HG03159 (cell line): ENCODE data around the gene FAM174B.

Experiments used
- ATAC-seq: cut with Tn5 transposase; IDR thresholded peaks from one replicate; pipeline ENCODE4 v1.9.1; 2021; ENCODE audit warnings: mild to moderate bottlenecking, moderate library complexity; ENCODE audit not compliant: unreplicated experiment

The FAM174B gene

DNA sequence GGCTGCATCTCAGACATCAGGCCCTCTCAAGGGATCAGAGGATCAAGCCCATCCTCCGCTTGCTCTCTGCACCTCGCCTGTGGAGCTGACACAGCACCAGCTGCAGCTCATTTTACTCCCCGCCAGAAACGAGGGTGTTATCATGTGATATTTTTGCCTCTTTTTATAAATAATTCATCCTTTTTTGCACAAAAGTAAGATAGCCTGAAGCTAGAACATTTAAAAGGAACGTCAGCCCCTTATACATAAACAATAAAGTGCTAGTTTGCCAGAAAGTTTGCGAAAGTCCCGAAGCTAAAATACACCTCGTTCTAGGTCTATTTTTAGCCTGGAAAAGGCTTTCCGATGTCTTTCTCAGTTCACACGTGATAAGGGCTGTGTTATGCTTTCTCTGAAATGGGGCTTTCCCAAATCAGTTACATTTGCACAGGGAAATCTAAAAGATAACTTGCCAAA, 9.6 kb upstream of the FAM174B start:
- no peak for ATAC-seq

DNA sequence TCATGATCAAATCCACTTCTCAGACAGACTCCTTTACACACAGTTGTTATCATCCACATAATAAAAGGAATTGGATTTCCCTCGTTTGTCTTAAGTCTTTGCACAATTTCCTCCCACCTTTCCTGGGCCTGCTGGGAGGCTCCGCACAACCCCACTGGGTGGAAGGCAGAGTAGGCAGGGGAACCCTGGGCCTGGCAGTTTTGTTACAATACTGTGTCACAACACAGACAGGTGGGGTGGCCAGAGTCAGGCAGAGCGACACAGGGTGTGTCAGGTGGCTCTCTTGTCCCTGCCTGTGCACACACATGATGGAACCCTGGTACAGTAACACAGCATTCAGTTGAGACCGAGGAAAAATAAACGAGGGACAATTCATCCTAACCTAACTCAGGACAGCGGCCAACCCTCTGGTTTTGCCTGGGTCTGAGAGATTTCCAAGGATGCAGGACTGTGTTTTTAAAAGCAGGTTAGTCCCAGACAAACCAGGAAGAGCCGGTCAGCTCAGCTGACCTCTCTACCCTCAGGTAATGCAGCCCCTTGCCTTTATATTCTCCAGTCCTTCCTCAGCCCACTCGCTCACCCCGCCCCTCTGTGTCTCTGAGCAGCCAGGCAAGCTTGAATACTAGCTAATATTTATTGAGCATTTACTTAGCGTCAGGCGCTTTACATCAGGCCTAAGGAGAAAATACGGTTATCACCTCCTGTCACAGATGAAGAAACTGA, 8.8 kb upstream of the FAM174B start:
- no peak for ATAC-seq

DNA sequence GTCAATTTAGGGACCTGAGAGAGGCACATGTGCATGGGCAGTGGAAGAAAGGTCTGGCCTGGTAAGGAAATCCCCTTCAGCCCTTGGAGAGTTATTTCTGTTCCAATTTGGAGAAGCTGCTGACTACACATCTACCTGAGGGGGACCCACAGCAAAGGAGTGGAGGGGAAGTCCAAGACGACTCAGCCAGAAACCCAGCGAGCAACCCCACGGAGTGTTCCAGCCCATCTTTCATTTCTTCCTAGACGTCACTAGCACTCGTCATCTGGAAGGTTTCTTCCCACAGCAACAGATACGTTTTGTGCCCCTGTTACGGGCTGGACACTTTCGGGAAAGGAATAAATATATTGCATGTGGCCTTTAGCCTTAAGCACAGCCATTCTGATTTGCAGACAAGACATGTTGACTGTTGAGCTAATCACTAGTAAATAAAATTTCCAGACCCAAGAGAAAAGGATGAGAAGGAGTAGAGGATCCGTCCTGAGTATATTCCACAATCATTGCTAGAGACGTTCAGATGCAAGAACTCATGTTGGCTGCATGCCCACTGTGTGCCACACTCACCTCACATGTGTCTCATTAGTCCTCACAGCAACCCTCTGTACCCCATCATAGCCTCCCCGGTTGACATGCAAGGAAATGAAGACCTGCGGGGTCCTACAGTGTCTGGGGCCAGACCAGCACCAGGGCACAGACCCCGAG, 7.8 kb upstream of the FAM174B start:
- no peak for ATAC-seq

DNA sequence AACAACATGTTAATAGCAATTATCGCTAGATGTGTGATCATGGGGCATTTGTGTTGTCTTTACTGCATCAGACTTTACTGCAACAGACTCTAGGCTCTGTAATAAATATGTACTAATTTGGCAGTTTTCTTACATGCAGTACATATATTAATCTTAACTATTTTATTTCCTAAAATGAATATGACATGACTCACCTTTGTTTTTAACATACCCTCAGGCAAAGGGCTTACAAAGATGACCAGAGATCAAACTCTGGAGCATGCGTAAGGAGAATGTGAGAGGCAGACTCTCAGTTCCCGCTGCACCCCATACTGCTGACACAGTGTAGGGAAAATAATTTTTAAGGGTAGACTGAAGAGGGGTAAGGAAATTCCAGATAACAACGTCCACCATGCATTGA, 7.2 kb upstream of the FAM174B start:
- no peak for ATAC-seq

DNA sequence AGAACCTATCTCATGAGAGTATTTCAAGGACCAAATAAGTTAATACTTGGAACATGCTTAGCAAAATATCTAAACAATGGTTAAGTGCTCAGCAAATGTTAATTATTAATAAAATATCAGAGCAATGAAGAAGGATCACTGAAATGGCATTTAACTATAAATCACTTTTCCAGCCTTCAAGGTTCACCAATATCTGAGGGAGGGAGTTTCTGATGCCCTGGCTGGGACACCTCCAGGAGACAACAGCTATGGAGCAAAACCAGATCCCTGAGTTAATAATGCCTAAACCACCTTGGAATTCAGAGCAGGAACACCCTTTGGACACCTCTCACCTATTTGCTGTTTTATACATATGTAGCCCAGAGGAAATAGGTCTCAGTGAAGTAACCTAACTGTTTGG, 6.4 kb upstream of the FAM174B start:
- no peak for ATAC-seq

DNA sequence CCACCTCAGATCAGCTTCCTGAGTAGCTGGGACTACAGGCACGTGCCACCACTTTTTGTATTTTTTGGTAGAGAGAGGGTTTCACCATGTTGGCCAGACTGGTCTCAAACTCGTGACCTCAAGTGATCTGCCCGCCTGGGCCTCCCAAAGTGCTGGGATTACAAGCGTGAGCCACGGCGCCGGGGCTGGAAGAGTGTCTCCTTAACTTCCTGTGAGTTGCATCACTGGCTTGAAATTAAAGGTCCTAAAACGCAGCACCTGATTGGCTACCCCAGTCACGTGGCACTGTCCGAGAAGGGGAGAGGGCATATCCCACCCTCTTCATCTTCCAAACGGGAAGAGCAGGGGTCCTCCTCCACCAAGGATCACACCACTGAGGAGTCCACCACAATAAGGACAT, 5.5 kb upstream of the FAM174B start:
- ATAC-seq = no peak

DNA sequence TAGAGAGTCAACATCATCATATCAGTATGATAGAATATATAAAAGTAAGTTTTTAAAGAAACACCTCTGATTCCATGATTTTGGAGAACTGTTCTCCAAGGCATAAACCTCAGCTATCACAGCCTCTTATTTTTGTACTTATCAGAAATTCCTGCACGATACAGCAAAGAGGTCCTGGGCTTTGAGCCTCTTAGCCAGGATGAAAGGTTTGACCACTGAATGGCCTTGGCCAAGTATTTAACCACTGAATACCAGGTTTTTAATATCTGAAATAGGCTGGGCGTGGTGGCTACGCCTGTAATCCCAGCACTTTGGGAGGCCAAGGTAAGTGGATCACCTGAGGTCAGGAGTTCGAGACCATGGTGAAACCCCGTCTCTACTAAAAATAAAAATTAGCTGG, 1.9 kb upstream of the FAM174B start:
- no peak for ATAC-seq

DNA sequence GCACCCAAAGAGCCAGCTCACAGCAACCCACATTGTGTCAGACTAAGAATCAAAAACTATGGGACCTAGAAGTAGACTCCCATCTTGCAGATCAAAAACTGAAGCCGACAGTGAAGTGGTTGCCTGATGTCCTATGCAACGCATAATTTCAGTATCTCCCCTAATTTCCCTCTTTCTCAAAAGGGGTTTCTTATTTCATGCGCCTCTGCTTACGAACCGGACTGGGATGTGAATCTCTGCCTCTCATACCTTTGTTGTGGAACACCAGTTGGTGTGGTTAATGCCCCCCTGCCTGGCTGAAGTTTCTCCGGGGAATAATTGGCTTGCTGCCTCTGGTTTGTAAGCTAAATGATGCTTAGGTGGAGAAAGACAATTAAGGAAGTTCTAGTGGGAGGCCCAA, 514 bp upstream of the FAM174B start:
- no peak for ATAC-seq

DNA sequence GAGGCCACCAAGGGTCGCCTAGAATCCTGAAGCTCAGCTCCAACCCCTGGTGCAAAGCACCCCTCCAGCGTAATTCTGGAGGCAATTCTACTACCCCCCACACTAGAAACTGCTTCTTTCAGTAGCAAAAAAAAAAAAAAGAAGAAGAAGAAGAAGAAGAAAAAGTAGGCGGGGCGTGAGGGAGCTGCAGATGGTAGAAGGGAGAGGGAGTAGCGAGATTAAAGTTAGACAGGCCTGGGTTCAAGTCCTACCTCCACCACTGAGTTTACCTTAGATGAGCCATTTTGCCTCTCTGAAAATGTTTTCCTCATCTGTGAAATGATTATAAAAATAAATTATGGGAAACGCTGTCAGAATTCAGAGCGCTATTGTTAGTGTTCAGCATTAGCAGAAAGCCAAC, 913 bp downstream of the FAM174B start:
- no peak for ATAC-seq

DNA sequence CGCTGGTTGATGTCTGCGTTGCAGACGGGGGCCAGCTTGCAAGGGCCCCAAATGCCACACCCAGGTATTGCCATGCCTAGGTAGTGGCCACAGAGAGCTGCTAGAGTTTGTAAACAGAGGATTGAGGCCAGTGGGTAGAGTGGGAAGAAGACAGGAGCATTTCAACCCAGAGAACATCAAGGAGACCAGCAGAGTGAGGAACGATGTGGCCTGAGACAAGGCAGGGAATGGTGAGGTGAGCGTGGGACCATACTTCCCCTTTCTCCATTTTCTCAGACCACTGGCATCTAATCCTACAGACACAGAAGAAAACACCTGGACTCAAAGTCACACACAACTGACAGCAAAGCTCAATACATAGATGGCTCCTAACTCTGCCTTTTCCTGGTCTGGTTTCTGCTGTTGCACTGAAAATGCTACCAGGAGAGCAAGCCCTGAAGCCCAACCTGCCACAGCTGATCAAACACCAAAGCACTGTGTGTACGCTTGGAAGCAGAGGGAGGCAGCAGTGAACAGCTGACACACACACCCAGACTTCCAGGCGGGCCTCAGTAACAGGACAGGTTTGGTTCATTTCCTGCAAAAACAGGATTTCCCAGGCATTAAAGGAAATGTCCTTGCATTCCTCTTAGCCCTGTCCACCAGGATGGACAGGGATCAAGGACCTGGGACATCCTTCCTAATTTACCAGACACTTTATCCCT, 1.6 kb downstream of the FAM174B start:
- ATAC-seq = no peak

DNA sequence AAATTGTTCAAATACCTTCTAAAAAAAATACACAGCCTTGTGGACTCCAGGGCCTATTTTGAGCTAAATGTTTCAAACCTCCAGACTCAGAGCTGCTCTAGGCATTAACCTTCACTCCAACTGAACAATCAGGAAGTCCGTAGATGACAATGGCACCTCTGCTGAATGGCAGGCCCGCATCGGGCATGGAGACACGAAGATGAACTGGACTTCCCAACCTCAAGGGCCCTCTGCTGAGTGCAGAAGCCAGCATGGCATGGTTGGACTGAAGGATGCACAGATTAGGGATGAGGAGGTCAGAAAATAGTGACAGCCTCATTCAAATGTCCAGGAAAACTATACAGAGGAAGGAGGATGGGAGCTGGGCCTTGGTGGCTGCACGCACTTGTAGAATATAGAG, 2.2 kb downstream of the FAM174B start:
- ATAC-seq = no peak

DNA sequence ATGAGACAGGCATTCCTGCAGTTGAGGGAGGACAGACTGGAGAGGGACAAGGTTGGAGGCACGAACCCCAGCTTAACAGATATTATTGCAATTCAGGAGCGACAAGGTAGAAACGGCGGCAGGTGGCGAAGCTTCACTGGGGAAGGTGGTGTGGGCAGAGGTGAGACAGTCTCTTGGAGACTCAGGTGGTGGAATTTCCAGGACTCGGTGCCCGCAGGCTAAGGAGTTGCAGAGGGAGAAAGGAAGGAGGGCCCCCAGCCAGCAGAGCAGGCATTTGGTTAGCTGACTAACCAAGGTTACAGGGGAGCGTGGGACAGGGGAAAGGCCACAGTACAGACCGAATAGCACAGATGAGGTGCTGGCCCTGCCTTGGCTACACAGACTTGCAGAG, 3.0 kb downstream of the FAM174B start:
- ATAC-seq = no peak

DNA sequence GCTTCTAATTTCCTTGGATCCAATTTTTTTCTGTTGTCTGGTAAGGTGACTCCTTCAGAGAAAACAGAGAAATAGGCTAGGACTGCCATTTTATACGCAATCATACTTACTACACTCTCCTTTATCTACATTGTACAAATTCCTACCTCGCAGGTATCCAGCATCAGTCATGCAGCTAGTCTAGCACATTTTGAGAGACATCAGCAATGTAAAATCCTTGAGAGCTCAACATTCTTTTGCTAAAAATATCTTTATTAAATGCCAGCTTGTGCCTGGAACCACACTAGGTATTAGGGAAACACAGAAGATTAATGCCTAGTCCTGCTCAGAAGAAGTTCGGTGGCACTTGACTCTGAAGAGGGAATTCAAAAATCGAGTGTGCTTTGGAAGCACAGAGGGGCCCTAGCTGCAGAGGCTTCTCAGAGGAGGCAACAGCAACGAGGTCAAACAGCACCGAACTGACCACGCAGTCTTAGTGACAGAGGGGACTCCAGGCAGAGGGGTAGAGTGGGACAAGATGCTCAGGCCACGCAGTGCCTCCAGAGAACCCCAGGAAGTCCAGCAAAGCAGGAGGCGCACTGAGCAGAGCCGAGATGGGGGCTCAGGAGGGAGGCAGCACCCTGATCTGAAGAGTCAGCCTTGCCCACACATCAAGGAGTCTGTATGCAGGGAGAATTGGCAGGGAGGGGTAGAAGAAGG, 3.5 kb downstream of the FAM174B start:
- ATAC-seq = no peak

DNA sequence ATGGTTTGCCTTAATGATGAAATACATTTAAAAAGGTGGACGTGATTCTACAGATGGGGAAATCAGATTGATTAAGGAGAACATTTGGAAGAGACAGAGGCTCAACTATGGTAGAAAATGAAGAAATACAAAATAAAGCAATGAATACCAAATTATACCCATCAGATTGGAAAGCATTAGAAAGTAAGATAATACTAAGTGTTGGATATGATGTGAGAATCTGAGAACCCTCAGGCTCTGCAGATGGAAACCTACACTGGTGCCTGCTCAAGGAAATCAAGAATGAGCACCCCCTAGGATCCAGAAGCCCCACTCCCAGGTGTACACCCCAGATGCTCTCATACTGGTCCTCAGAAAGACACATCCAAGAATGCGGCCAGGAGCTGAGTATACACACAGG, 4.6 kb downstream of the FAM174B start:
- no peak for ATAC-seq

DNA sequence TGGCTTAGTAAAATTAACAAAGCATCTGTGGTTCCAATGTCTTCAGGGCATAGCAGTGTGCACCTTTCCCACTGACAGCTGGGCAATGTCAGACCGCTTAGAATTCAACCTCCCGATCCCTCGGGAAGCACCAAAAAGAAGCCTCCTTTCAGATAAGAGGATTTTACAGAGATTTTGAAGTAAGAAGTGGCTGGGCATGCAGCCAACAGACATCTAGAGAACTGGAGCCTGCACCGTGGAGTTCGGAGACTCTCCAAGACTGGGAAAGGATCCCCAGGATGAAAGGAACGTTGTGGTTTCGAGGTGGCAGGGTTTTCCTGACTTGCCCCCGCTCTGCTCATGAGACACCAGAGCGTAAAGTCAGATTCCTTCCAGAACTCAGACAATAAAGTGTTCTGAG, 5.3 kb downstream of the FAM174B start:
- no peak for ATAC-seq

DNA sequence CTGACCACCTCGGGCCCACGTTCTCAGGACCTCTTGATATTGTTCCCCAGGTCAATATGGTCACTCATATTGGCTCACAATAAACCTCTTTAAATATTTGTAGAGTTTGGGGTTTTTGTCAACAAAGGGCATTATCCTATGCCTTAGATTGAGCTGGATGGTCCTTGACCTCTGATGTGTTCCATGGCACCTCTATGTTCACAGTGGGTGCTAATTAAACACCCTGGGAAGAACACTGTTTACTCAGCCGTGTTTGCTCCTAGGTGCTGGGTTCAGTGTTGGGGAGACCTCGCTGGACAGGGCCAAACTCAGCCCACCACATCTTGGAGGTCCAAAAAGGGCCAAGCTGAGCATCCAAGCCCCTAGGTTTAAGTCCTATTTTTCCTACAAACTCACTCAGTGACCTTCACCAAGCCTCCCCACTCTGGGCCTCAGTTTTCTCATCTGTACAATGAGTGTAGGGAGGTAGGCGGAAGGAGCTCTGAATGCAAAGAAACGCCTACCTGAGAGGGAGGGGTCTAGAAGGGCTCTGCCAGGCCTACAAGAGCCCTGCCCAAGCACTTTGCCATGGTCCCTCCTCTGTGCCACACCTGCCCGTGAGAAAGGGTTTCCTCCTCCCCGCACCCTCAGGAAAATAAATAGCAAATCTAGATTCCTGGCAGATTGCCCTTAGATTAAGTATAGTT, 7.2 kb downstream of the FAM174B start:
- no peak for ATAC-seq

DNA sequence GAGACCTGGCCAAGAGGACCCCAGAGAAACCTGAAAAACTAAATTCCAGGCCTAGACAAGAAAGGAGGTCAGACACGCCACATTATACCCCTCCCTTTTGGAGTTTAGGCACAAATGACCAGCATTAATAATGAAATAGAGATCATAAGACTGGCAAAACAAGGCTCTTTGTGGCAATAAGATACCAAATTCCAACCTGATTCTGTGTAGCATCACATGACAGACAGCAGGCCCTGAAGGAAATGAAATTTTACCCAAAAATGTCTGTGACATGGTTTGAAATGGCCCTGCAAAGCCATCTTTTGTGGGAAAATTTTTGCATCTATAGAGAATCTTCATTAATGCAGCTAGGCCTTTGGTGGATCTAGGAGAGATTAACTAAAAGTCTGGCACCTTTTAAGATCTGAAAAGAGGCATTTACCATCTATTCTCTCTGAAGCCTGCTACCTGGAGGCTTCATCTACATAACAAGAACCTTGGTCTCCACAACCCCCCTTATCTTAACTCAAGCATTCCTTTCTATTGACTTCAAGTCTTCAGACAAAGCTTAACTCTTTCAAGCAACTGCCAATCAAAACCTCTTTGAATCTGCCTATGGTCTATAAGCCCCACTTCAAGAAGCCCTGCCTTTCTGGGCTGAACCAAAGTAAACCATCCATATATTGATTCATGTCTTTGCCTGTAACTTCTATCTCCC, 8.0 kb downstream of the FAM174B start:
- no peak for ATAC-seq

DNA sequence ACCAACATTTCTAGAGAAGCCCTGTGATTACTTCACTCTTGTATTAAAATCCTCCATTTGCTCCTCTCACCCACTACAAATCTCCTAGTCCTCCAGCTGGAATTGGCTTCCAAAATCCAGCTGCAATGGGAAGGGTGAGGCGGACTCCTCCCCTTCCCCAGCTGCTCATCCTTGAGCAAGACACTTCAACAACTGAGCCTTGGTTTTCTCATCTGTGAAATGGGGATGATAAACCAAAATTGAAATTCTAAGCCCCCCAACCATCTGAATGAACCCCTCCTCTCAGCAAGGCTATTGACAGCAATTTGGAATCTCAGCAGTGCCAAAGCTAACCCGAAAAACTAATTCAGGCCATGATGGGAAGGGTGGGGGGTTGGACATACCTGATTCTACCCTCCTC, 9.4 kb downstream of the FAM174B start:
- ATAC-seq = no peak

DNA sequence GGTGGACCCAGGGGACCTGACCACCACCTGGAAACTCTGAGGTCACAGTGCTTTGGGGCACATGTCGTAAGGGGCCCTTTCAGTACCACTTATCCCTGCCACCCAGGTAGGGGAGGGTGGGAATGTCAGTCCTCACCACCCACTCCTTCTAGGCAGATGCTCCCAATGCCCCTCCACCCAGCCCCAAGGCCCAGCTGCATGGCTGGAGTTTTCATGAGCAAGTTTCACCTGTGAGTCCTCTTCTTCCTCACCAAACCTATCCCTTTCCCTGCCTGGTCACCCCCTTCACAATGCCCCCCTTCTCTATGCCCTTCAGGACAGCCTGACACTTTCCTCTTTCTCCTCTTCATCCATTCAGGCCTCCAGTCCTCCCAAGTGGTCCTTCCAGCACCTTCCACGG, 9.8 kb downstream of the FAM174B start:
- no peak for ATAC-seq

DNA sequence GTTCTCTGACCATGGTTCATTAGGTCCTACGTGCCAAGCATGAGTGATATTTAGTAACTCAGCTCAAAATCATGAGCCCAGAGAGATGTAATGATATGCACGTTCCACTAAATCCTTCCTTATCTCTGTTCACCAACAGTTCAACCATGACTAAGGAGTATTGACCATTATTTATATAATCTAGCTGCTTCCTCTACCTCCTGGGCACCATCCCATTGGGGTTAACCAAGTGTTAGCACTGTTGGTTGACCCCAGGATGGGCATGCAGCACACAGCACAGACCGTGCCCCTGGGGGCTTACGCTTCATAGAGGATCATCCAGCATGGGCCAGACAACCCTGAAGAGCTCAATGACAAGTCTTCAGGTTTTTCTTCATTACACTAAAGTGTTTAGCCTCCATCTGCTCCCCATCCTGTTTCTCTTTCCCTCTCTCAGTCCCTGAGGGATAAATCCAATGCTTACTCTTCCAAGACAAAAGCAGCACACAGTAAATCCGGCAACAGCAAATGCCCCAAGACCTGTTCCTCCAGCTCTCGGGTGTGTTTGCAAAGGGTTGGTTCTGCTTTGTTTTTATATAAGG, 10.4 kb downstream of the FAM174B start:
- ATAC-seq = no peak
